RWPE2 (cell line): ENCODE data around the gene RORC.
A peak's percentile ranks its signal among the peaks of the same experiment; 100 is the strongest.

Experiments used
- ATAC-seq: fragments of 200-7000 bp; cut with Tn5 transposase; 3 replicates; pipeline ENCODE4 v1.9.1; 2021; ENCODE audit warnings: low read depth
- DNase-seq: peaks from one replicate; pipeline ENCODE4 v3.0.0-alpha.2; 2020; ENCODE audit warnings: low spot score
- H3K27ac ChIP-seq: fragments of 450-650 bp; 2 replicates; pipeline ENCODE4 v1.5.1; 2017; ENCODE audit warnings: mild to moderate bottlenecking; ENCODE audit not compliant: poor library complexity, severe bottlenecking
- H3K27me3 ChIP-seq: fragments of 250-450 bp; sonication (Bioruptor Pico); 2 replicates; pipeline ENCODE4 v1.5.1; 2021; ENCODE audit warnings: mild to moderate bottlenecking, moderate library complexity; ENCODE audit not compliant: insufficient read depth, poor library complexity, severe bottlenecking
- H3K36me3 ChIP-seq: fragments of 250-450 bp; sonication (Bioruptor Pico); 2 replicates; pipeline ENCODE4 v1.5.1; 2020; ENCODE audit warnings: low read depth, mild to moderate bottlenecking, moderate library complexity
- H3K4me1 ChIP-seq: fragments of 250-450 bp; sonication (Bioruptor Pico); 2 replicates; pipeline ENCODE4 v1.5.1; 2021; ENCODE audit warnings: mild to moderate bottlenecking, moderate library complexity; ENCODE audit not compliant: insufficient read depth, poor library complexity, severe bottlenecking
- H3K4me3 ChIP-seq: fragments of 250-450 bp; sonication (Bioruptor Pico); 2 replicates; pipeline ENCODE4 v1.5.1; 2021; ENCODE audit warnings: mild to moderate bottlenecking, moderate library complexity; ENCODE audit not compliant: severe bottlenecking
- H3K9me3 ChIP-seq: fragments of 250-450 bp; sonication (Bioruptor Pico); 2 replicates; pipeline ENCODE4 v1.5.1; 2021; ENCODE audit warnings: mild to moderate bottlenecking, moderate library complexity; ENCODE audit not compliant: severe bottlenecking
- TF ChIP-seq, protein P1 (sequence below): fragments of 450-650 bp; IDR thresholded peaks from one replicate; pipeline ENCODE4 v1.5.1; 2017; ENCODE audit warnings: mild to moderate bottlenecking, moderate library complexity; ENCODE audit not compliant: poor library complexity, severe bottlenecking

RORC gene

DNA sequence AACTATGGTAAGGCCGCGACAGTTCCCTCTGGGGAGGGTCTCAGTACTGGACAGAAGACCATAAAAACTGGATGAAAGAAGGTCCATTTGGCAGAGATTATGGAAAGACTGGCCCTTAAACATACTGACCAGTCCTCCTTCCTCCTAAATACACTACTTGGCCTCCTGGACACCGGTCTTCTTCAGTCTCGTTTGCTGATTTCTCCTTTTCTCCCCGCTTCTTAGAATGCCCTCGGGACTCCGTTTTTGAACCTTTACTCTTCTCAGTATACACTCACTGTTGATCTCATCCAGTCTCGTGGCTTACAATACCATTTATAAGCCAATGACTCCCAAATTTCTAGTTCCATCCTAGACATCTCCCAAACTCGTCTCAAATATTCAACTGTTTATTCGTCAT lies 67.6 kb downstream of the RORC start:
- Histone ChIP-seq H3K27ac (peak overlapping the region; percentile 64), H3K4me1 (peaks cover 23% of the 10 kb centered on the region), H3K9me3 (no peaks in the 10 kb centered on the region), H3K4me3 (peak overlapping the region; percentile 62), H3K36me3 (peaks cover 33% of the 10 kb centered on the region), H3K27me3 (no peaks in the 10 kb centered on the region)
- TF ChIP-seq, protein P1, sequence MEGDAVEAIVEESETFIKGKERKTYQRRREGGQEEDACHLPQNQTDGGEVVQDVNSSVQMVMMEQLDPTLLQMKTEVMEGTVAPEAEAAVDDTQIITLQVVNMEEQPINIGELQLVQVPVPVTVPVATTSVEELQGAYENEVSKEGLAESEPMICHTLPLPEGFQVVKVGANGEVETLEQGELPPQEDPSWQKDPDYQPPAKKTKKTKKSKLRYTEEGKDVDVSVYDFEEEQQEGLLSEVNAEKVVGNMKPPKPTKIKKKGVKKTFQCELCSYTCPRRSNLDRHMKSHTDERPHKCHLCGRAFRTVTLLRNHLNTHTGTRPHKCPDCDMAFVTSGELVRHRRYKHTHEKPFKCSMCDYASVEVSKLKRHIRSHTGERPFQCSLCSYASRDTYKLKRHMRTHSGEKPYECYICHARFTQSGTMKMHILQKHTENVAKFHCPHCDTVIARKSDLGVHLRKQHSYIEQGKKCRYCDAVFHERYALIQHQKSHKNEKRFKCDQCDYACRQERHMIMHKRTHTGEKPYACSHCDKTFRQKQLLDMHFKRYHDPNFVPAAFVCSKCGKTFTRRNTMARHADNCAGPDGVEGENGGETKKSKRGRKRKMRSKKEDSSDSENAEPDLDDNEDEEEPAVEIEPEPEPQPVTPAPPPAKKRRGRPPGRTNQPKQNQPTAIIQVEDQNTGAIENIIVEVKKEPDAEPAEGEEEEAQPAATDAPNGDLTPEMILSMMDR, result no peak
- ATAC-seq (no peak), DNase-seq (no peak)

DNA sequence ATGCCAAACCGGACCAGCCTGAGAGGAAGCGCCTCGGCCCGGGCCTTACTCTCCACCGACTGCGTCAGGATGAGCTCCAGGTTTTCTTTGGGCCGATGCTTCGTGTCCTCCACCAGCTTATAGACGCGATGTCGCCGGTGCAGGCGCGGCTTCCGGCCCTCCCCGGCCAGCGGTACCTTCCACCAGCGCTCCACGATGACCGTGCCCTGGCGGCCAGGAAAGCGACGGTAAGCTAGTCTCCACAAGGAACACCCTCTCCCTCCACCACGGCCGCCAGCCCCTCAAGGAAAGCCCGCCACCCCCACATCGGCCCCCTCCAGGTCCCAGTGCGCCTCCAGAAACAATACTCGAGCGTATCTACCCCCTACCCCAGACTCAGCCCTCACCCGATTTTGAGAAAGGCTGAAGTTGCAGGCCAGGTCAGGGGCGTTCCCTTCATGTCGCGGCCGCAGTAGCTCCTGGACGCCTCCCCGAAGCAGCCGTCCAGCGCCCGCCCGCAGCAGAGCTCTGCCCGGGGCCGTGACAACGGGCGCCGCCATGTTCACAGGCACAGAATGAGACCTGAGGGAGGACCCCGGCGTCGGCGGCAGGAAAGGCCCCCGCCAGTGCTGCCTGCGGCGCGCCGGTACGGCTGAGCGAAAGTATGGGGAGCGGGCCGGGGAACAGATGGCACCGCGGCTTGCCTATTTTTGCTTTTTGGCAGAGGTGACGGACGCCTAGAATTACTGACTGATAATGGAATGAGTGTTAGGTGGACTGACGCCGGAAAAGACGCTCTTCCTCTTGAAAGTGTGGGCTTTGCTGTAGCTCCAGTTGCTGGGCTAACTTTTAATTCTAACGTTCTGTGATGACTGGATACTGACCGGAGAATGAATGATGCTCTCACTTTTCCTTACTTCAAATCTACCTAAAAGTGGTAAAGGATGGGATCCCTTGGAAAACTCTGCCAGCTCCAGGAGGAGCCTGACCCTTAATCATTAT lies 68.4 kb downstream of the RORC start, which contains the start of gene MRPL9:
MRPL9 (minus strand) TSS at position 556 of the 981 bp plus-strand sequence; CDS start at position 539, 17 bp downstream.
- peak within 1 kb of the TSS; percentile 64 for H3K27ac ChIP-seq
- no peaks in the 10 kb centered on the region for H3K27me3 ChIP-seq
- ATAC-seq (peak; percentile 99), DNase-seq (peak; percentile 82)
- no peaks in the 10 kb centered on the region for H3K9me3 ChIP-seq
- H3K4me3 ChIP-seq, result peak within 1 kb of the TSS; percentile 62
- H3K36me3 ChIP-seq, result peaks cover 33% of the 10 kb centered on the region
- H3K4me1 ChIP-seq, result peaks cover 16% of the 10 kb centered on the region
- TF ChIP-seq, protein P1, result peak; percentile 3

DNA sequence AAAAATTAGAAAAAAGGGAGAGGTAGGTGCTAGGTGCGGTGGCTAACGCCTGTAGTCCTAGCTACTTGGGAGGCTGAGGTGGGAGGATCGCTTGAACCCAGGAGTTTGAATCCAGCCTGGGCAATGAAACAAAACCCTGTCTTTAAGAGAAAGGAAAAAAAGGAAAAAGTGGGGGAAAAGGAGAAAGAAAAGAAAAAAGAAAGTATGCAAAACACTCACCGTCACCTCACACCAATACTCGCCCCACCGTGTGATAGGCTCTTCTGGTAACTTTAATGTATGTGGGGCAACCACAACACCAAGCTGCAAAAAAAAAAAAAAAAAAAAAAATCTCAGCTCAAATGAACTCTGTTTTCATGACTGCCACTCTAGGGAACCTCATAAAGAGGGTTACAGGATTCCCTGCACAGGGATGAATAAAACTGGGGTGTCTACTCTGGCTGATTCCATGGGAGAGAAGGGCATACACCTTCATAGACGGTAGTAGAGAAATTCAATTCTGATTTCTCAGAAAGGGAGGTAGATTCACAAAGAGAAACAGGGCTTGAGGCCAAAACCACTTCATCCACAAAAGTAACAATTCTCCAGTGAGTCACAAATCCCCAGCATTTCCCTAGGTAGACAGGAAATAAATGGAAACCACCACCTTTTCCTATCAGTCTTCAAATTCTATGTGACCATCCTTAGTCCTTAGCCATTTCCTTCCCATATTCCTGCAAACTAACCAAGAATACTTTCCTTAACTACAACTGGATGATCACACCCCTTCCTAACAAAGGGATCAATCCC lies 70.8 kb downstream of the RORC start:
- no peaks in the 10 kb centered on the region for H3K9me3 ChIP-seq
- peaks cover 33% of the 10 kb centered on the region for H3K36me3 ChIP-seq
- TF ChIP-seq, protein P1, result no peak
- no peak for ATAC-seq
- peaks cover 17% of the 10 kb centered on the region for H3K4me1 ChIP-seq
- H3K27me3 ChIP-seq, result no peaks in the 10 kb centered on the region
- DNase-seq, result no peak
- no peak overlapping the region for H3K27ac ChIP-seq
- no peak overlapping the region for H3K4me3 ChIP-seq

DNA sequence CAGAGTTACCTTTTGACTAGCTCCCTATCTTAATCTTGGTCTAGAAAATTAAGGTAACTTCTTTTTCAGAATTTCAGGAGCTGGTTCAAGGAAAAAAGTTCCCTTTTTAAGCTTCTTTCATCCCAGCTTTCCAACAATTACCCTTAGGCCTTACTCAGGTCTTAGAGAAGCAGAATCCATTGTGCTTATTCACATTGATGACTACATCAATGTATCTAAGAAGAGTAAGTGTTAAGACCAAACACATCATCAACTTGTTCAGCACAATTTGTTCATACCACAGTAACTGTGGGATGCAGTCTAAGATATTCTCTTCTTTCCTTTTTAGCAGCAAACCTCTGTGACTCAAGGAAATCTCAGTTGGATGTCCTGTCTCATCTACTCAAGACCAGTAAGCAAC lies 72.4 kb downstream of the RORC start:
- Histone ChIP-seq H3K27me3 (no peaks in the 10 kb centered on the region), H3K4me1 (peaks cover 9% of the 10 kb centered on the region), H3K27ac (no peak overlapping the region), H3K4me3 (no peak overlapping the region), H3K36me3 (peaks cover 33% of the 10 kb centered on the region), H3K9me3 (no peaks in the 10 kb centered on the region)
- ATAC-seq (no peak), DNase-seq (no peak)
- TF ChIP-seq, protein P1, result no peak
